ENCODE data around the gene LDB3.
"Not testable (repeated sequence)": the region's sequence is repeated elsewhere in the genome, so short reads cannot be mapped to it uniquely, and the experiment has no call there.

The LDB3 gene, protein sequence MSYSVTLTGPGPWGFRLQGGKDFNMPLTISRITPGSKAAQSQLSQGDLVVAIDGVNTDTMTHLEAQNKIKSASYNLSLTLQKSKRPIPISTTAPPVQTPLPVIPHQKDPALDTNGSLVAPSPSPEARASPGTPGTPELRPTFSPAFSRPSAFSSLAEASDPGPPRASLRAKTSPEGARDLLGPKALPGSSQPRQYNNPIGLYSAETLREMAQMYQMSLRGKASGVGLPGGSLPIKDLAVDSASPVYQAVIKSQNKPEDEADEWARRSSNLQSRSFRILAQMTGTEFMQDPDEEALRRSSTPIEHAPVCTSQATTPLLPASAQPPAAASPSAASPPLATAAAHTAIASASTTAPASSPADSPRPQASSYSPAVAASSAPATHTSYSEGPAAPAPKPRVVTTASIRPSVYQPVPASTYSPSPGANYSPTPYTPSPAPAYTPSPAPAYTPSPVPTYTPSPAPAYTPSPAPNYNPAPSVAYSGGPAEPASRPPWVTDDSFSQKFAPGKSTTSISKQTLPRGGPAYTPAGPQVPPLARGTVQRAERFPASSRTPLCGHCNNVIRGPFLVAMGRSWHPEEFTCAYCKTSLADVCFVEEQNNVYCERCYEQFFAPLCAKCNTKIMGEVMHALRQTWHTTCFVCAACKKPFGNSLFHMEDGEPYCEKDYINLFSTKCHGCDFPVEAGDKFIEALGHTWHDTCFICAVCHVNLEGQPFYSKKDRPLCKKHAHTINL

DNA sequence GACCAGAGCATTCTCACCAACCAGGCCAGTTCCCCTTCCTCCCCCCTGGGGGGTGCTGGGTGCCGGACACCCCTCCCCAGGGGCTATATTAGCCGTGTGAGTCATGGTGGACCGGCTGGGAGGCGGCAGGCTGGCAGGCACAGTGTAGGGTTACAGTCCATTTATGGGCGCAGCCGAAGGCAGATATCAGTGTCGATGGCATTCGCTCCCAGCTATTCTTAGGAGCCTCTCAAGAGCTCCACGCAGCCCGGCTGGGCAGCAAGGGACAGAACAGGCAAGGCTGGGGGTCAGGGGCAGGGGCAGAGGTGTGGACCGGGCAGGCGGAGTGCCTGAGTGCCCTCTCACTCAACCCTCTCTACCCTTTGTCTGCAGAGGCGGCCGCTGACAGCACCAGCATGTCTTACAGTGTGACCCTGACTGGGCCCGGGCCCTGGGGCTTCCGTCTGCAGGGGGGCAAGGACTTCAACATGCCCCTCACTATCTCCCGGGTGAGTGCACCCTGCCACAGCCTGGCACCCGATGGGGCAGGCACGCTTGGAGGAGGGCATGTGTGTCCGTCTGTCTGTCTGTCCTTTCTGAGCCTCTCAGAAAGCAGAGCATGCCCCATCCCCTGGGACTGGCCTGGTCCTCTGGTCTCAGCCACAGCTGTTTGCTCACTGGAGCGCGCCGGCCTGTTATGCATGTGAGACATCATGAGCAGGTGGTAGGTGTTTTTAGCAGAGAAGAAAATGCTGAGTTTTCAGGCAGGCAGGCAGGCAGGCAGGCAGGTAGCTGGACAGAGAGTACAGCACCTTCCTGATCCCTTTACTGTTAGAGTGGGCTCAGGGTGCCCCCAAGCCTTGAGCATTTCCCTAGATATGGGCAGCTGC, at the start of gene LDB3:
Gene LDB3 (plus strand): TSS at position 215 of the 869 bp plus-strand sequence. CDS start 181 bp downstream, at position 396.
- DNase-seq (ENCODE audit: low read depth in 2 of 2): no peak

DNA sequence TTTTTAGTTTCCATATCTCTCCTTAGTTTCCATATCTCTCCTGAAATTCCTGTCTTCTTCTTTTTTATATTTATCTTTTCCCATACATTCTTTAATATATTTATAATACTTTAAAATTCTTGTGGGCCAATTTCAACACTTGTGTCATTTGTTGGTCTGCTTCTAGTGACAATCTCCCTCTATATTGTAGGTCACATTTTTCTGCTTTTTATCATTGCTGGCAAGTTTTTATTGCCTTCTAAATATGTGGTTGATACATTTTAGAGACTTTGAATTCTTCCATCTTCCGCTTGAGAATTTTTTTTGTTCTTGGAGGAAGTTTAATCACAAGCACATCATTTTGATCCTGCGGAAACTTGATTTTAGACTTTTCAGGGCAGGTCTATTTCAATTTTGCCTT, 40.0 kb upstream of the LDB3 start:
- no peak for DNase-seq (ENCODE audit: low read depth in 2 of 2)

- DNase-seq (ENCODE audit: low read depth in 2 of 2): no peak
Measured at GRCh38 chr10:86630079-86630478, 38.2 kb upstream of the LDB3 start.

GRCh38 chr10:86632009-86632800, 36.1 kb upstream of the LDB3 start:
- no peak for DNase-seq (ENCODE audit: low read depth in 2 of 2)

- DNase-seq (ENCODE audit: low read depth in 2 of 2): no peak
Measured at GRCh38 chr10:86632951-86633350, 35.4 kb upstream of the LDB3 start.

DNA sequence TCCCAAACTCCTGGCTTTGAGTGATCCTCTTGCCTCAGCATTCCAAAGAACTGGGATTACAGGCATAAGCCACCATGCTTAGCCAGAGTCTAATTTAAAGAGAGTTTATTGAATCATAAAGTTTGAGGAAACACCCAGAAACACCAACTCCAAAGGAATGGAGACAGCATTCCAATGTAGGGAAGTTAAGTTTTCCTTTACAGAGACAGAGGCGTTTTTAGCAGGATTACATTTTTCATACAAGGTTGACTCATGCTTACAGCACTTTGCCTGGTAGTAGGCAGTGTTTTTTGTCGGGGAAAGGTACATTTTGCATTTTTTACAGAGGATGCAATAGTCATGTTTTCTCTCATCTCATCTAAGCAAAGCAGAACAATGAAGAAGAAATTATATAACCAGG, 32.9 kb upstream of the LDB3 start:
- DNase-seq (ENCODE audit: low read depth in 2 of 2): peak; percentile 75 to 76

GRCh38 chr10:86636311-86636710, 32.0 kb upstream of the LDB3 start:
- DNase-seq (ENCODE audit: low read depth in 2 of 2): no peak

DNA sequence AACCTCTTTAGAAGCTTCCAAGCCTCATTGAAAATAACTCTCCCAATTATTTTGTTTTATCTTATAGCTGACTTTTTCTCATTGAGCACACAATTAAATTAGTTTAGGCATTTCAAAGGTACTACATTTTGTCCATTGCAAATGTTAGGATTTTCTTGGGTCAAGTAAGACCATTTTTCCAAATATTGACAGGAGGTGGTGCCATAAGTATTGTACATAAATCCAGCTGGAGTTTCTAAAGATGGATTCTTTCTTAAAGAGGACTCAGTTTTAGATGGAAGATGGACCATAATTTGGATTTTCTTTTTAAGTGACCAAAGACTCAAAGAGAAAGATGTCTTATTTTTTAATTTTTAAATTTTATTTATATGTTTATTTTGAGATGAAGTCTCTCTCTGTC, 26.3 kb upstream of the LDB3 start:
- no peak for DNase-seq (ENCODE audit: low read depth in 2 of 2)

DNA sequence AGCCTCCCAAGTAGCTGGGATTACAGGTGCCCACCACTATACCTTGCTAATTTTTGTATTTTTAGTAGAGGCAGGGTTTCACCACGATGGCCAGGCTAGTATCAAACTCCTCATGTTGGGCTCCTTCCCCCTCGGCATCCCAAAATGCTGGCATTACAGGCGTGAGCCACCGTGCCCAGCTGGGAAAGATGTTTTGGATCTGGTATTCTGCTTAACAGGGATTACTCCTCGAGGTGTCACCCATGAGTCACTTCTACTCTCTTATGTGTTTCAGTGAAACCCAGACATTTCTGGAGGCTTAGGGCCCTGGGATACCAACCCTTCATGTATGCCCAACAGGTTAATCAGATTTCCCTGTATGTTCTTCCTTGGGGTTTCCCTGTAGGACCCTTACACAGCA, 25.8 kb upstream of the LDB3 start:
- no peak for DNase-seq (ENCODE audit: low read depth in 2 of 2)

- DNase-seq (ENCODE audit: low read depth in 2 of 2): no peak
Measured at GRCh38 chr10:86644152-86644793, 24.0 kb upstream of the LDB3 start.

DNA sequence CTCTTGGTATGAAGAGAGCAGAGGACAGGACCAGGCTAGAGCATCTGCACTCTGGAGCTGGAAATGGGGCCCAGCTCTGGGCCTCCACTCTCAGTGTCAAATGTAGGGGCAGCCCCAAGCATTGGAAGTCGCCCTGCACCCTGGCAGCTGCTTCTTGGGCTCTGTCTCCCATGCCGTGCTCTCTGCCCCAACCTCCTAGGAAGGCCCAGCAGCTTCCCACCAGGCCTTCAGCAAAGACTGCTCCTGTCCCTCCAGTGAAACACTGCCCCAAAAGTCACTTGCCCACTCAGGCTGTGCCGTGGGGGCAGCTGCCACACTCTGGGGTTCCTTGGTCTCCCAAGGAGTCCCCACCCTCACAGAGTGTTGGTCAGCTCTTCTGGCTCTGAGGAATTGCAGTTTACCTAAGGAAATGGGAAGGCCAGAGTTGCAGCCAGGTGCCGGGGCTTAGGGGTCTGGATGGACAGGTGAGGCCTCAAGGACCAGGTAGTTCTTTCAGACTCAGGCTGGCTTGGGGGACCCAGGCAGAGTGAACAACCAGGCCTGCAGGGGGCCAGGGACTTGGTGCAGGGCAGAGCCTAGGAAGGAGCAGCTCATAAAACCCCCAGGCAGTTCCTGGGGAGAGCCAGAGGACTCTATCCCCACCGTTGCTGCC, 23.4 kb upstream of the LDB3 start:
- no peak for DNase-seq (ENCODE audit: low read depth in 2 of 2)

- DNase-seq (ENCODE audit: low read depth in 2 of 2): not testable (repeated sequence)
Measured at GRCh38 chr10:86645621-86646165, 22.6 kb upstream of the LDB3 start.

DNA sequence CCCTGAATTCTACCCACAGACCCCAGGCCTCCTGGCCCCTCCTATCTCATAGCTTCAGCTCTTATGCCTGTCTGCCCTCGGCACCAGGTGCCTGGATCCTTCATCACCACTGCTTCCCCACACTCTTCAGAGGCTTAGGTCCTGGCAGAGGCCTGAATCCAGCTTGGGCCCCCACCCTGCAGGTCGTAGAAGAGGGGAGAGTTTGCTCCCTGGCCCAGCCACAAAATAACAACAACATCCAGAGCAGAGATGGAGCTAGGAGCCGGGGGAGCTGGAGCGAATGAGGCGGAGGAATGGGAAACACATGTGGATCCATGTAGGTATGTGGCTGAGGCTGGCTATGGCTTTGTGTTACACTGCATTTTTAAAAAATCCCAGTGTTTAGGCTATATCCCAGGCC, 21.8 kb upstream of the LDB3 start:
- DNase-seq (ENCODE audit: low read depth in 2 of 2): no peak

DNA sequence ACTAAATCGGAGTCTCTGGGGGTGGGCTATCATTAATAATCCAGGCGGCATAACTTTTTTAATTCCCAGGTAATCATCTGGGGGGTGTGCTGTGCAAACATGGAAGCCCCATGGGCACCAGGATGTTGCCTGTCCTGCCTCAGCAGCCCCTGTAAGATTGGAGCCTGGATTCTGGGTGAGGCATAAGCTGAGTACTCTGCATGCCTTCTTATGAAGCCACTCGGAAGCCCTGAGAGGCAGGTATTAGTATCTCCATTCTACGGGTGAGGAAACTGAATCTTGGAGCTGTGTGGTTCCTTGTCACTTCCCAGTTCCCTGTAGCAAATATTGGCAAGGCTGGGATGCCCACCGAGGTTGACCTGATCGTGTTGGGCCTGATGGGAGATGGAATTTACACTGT, 21.4 kb upstream of the LDB3 start:
- no peak for DNase-seq (ENCODE audit: low read depth in 2 of 2)

DNA sequence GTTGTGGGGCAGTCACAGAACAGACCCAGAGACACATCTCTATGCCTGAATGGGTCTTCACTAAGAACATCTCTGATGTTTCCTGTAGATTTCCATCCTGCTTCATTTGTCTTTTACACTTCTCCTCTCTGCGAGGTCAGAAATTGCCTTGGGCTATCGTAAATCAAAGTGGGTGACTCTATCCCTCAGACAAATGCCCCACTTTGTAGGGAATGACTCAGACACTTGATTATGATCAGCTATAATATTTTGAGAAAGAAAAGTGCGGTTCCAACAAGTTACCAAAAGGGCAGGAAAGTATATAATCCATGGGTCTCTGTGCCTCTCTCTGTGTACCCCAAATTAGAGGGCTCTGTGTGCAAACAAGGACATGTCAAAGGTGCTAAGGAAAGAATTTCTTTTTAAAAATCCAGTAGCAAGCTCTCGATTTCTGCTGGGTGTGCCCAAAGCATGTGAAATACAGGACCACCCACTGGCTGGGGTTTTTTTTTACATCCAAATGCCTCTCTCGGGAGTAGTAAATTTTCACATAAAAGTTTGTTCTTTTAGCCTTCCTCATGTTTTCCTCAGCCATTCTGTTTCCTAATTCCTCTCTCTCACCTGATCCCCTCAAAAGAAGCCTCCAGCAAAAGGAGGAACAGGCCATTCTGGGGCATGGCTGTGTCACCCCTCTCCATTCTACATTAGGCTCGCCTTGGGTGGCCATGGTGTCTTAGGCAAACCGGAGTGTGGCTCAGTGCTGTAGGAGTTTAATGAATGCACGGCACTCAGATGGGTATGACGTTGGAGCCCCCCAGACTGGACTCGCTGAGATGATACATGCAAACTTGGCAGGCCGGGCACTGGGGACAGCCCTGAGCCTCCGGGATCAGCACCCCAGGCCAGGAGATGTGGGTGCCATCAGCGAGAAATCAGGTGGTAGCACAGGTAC, 20.3 kb upstream of the LDB3 start:
- DNase-seq (ENCODE audit: low read depth in 2 of 2): no peak

DNA sequence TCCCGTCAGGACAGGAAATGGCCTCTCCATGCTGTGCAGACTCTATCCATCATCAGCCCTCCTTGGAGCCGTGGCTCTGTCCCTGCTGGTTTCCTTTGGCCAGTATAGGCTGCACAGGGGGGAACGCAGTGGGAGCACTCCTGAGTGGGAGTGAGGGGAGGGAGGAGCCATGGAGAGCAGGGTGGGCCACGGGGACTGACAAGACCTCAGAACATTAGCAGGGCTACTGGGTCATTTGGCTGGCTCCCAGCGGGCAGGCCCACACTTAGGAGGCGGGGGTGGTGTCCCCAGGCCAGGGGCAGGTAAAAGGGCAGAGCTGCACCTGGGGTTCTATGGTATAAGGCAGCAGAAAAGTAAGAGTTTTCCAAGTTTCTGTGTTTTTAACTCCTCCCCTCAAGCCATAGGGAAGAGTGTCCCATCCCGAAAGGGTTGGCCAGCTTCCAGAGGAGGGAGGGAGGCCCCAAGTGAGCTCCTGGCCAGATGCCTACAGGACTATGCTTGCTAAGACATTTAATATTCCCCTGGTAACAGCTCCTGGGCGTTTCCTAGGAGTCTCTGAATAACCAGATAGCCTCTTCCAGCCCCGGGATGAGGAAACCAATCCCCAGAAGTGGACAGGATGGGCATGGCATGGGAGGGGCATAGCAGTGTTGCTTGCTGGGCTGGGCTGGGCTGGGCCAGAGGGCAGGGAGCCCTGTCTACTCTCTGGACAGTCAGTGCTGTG, 19.4 kb upstream of the LDB3 start:
- peak in 1 of 2 experiments; percentile 36 for DNase-seq (ENCODE audit: low read depth in 2 of 2)

GRCh38 chr10:86649471-86650150, 18.7 kb upstream of the LDB3 start:
- DNase-seq (ENCODE audit: low read depth in 2 of 2): no peak

- no peak for DNase-seq (ENCODE audit: low read depth in 2 of 2)
Measured at GRCh38 chr10:86650151-86650550, 18.2 kb upstream of the LDB3 start.

All from fibroblast of skin of left biceps (primary cell).